Right lobe of liver (tissue), 6 donors: ENCODE measurements around the gene SLC16A8. TPM values are rescaled to one million over a fixed set of nuclear protein-coding genes. Genes with fewer than 3 reads are reported as not detected.

Source experiments
- ATAC-seq, 4 donors: fragments of 200-7000 bp; cut with Tn5 transposase; one replicate each; pipeline ENCODE4 v1.9.1; 2020; ENCODE audit warnings: mild to moderate bottlenecking in 4 of 4, moderate library complexity in 4 of 4
- DNase-seq, 3 donors: peaks; one replicate each; pipeline ENCODE4 v3.0.0-alpha.2; 2020
- H3K27ac ChIP-seq, 3 donors: fragments of 200-600 bp; one replicate each; pipeline ENCODE4 v1.8.0; 2022
- H3K27me3 ChIP-seq, 2 donors: fragments of 200-600 bp; one replicate each; pipeline ENCODE4 v1.8.0; 2022
- H3K36me3 ChIP-seq, 4 donors: fragments of 200-600 bp; sonication (generic) in 1 of 4; one replicate each; pipeline versions ENCODE4 v1.5.1 to v1.8.0; 2017 to 2022; ENCODE audit warnings: control low read depth in 1 of 4
- H3K4me1 ChIP-seq, 4 donors: fragments of 200-600 bp; sonication (generic) in 1 of 4; one replicate each; pipeline versions ENCODE4 v1.5.1 to v1.8.0; 2017 to 2022; ENCODE audit warnings: control low read depth in 1 of 4
- H3K4me3 ChIP-seq, 3 donors: fragments of 200-600 bp; one replicate each; pipeline ENCODE4 v1.8.0; 2022
- H3K9me3 ChIP-seq, 4 donors: fragments of 200-600 bp; sonication (generic) in 1 of 4; one replicate each; pipeline versions ENCODE4 v1.5.1 to v1.8.0; 2017 to 2022; ENCODE audit warnings: control low read depth in 1 of 4
- POLR2A ChIP-seq: fragments of 450-650 bp; IDR thresholded peaks from one replicate; pipeline ENCODE4 v1.6.1; 2017; ENCODE audit warnings: antibody characterized with exemption, mild to moderate bottlenecking
- WGBS: methylation state at CpG from one replicate; pipeline ENCODE4 v1.1.6; 2018; ENCODE audit warnings: low coverage, low lambda C conversion rate; ENCODE audit not compliant: insufficient coverage; ENCODE audit errors: missing lambda C conversion rate; 5-methylcytosine and 5-hydroxymethylcytosine counted together
- intact Hi-C, 2 donors: fragments of 100-400 bp; cut with DNase I; formaldehyde crosslinking; loops; one replicate each; pipeline versions ENCODE4 v1.11.2 to v1.14.1; 2022
- total RNA-seq, 6 experiments: library from RNA; depleted of rRNA in 2 of 6; stranded (reverse); fragments of >200 nt in 2 of 6; fragmentation: NEBNext Ultra II Directional in 3 of 6; extraction: Animal tissue kit (Norgen Biotek cat#: 25700) in 3 of 6; gene quantifications; one replicate each; pipeline versions ENCODE4 v1.1.0 to v1.2.4, GENCODE V29; 2016 to 2023
- TF ChIP-seq, protein P1 (sequence below), 4 donors: fragments of 200-600 bp in 3 of 4; fragments of 450-650 bp in 1 of 4; IDR thresholded peaks; one replicate each; pipeline versions ENCODE4 v1.5.1 to v1.8.0; 2016 to 2022; ENCODE audit warnings: antibody characterized with exemption in 4 of 4, mild to moderate bottlenecking in 2 of 4
- donor health status: DM: no; HTN: yes; CAD: no.
- donor health status: DM: no; HTN: no; CAD: no.
- donor health status: DM: no; HTN: no; CAD: no.
- donor health status: DM: no; HTN: yes; CAD: no.
- donor health status: DM: no; HTN: yes; CAD: no.

The SLC16A8 gene
- total RNA-seq, 6 experiments from 2014 or later, result not detected

DNA sequence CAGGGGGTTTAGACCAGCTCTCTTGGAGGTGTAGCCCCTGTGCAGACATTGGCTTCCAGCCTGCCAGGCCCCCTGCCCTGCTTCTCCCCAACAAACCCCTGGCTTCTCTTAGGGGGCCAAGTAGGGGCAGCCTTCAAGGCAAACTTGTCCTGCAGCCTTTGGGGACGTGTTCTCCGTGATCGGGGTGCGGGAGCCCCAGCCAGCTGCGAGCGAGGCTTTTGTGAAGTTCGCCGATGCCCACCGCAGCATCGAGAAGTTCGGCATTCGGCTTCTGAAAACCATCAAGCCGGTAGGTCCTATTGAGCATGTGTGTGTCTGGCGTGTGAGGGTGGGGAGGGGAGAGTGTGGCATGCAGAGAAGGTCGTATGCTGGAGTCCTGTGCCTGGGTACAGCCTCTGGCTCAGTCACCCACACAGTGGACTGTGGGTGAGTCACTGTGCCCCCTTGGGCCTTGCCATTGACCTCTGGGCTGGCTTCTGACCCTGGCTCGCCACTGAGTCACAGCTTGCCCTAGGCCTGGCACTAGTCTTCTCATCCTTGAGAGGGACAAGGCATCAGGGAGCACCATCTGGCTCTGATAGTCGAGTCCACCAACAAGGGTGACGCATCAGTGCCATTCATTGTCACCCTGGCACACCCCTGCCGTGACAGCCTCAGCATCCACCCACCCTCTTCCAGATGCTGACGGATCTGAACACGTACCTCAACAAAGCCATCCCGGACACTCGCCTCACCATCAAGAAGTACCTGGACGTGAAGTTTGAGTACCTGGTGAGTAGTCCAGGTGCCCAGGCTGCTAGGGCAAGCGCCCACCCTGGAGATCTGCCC is 11.4 kb downstream of the SLC16A8 start:
- Histone ChIP-seq H3K4me1 (peaks cover 0 to 8% (median 0%) of the 10 kb centered on the region in 4 donors), H3K4me3 (no peak overlapping the region), H3K27ac (no peak overlapping the region), H3K36me3 (peaks cover 0 to 21% (median 11%) of the 10 kb centered on the region in 4 donors), H3K27me3 (no peaks in the 10 kb centered on the region), H3K9me3 (no peaks in the 10 kb centered on the region)
- TF ChIP-seq POLR2A, result no peak
- TF ChIP-seq, protein P1, sequence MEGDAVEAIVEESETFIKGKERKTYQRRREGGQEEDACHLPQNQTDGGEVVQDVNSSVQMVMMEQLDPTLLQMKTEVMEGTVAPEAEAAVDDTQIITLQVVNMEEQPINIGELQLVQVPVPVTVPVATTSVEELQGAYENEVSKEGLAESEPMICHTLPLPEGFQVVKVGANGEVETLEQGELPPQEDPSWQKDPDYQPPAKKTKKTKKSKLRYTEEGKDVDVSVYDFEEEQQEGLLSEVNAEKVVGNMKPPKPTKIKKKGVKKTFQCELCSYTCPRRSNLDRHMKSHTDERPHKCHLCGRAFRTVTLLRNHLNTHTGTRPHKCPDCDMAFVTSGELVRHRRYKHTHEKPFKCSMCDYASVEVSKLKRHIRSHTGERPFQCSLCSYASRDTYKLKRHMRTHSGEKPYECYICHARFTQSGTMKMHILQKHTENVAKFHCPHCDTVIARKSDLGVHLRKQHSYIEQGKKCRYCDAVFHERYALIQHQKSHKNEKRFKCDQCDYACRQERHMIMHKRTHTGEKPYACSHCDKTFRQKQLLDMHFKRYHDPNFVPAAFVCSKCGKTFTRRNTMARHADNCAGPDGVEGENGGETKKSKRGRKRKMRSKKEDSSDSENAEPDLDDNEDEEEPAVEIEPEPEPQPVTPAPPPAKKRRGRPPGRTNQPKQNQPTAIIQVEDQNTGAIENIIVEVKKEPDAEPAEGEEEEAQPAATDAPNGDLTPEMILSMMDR (IDR thresholded peaks at IDR 0.05), result no peak
- 76% methylated on average over 2 of the region's 25 CpGs for WGBS
- ATAC-seq (no peak), DNase-seq (peak in 2 of 3 donors; percentile 10 to 39)
- intact Hi-C loops, result no loop called here

DNA sequence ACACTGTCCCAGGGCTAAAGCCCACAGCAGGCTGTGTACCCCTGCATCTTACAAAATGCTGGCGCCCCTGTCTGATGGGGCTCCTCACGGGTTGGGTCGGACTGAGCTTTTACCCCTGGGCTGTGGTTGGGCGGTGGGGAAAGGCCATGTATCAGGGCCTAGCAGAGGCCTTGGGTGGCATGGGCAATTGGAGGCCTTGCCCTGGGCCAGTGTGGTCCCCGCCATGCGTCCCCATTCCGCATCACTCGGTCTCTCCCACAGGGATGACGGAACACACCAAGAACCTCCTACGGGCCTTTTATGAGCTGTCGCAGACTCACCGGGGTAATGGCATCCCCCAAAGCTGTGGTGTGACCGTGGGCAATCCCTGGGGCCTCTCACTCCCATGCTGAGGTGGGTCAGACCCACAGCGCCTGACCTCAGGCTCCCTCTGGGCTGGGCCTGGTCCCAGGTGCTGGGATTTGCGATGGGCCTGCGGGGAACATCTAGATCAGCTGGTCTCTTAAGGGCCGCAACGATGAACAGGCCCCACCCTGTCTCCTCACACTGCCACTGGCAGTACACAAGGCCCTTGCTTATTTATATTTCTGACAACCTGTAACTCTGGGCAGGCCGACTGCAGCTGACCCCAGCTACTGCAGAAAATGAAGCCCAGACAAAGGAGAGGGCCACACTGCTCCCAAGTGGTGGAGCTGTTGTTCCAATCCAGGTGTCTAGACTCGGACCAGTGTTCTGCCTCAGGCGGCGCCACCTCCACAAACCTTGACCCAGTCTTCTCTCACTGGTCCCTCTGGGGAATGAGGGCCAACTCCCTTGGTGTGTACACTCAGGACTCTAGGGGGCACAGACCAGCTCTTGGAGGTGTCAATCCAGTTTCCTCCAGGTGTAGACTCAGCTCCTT is 12.3 kb downstream of the SLC16A8 start:
- ATAC-seq (no peak), DNase-seq (peak in 2 of 3 donors; percentile 14 to 43)
- intact Hi-C loops, result no loop called here
- no peak overlapping the region for H3K27ac ChIP-seq
- no peak for TF ChIP-seq POLR2A
- TF ChIP-seq, protein P1 (IDR thresholded peaks at IDR 0.05), result no peak
- peaks cover 0 to 28% (median 12%) of the 10 kb centered on the region in 4 donors for H3K36me3 ChIP-seq
- 100% methylated on average over 2 of the region's 22 CpGs for WGBS
- no peaks in the 10 kb centered on the region for H3K27me3 ChIP-seq
- no peak overlapping the region for H3K4me3 ChIP-seq
- no peaks in the 10 kb centered on the region for H3K9me3 ChIP-seq
- peaks cover 0 to 8% (median 0%) of the 10 kb centered on the region in 4 donors for H3K4me1 ChIP-seq

- no peak for TF ChIP-seq POLR2A
- TF ChIP-seq, protein P1 (IDR thresholded peaks at IDR 0.05), result no peak
- intact Hi-C loops, result no loop called here
Measured at GRCh38 chr22:38070250-38070921, 13.6 kb downstream of the SLC16A8 start.

More at GRCh38 chr22:38070250-38070921, 13.6 kb downstream of the SLC16A8 start:
- DNase-seq (peak in 1 of 3 donors; percentile 26), ATAC-seq (no peak)
- Histone ChIP-seq H3K27ac (no peak overlapping the region), H3K9me3 (no peaks in the 10 kb centered on the region), H3K27me3 (no peaks in the 10 kb centered on the region), H3K4me1 (peaks cover 0 to 8% (median 0%) of the 10 kb centered on the region in 4 donors), H3K36me3 (peaks cover 0 to 40% (median 20%) of the 10 kb centered on the region in 4 donors), H3K4me3 (no peak overlapping the region)
- WGBS, result 96% methylated on average over 5 of the region's 11 CpGs
